ENCODE data around the gene RUNX1. TPM values are rescaled to one million over a fixed set of nuclear protein-coding genes. Genes with fewer than 3 reads are reported as not detected.
A peak's percentile ranks its signal among the peaks of the same experiment; 100 is the strongest.

RUNX1 gene
- total RNA-seq, 1 experiment from 2014 or later, result 95.4 TPM

DNA sequence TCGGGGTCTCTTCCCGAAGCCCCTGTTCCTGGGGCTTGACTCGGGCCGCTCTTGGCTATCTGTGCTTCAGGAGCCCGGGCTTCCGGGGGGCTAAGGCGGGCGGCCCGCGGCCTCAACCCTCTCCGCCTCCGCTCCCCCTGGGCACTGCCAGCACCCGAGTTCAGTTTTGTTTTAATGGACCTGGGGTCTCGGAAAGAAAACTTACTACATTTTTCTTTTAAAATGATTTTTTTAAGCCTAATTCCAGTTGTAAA lies 158.7 kb downstream of the RUNX1 start:
- intact Hi-C loops (cut with micrococcal nuclease; ENCODE audit: unreplicated experiment), result loop anchor here (2.0 to 10.0 kb wide), 5 partner anchors 247 to 617 kb away; no protein-coding TSS in a partner anchor
- no TSS peak for BruUV-seq (replicated peaks)
- H3K27ac Mint-ChIP-seq (ENCODE audit: unreplicated experiment), result peak overlapping the region; percentile 66
- H3K4me3 Mint-ChIP-seq (ENCODE audit: low read depth, unreplicated experiment), result peak overlapping the region; percentile 65
- no peaks in the 10 kb centered on the region for H3K4me1 Mint-ChIP-seq (ENCODE audit: low read depth, unreplicated experiment)
- peaks cover 58% of the 10 kb centered on the region for H3K36me3 Mint-ChIP-seq (ENCODE audit: insufficient read depth, unreplicated experiment)
- TF ChIP-seq, protein P1, sequence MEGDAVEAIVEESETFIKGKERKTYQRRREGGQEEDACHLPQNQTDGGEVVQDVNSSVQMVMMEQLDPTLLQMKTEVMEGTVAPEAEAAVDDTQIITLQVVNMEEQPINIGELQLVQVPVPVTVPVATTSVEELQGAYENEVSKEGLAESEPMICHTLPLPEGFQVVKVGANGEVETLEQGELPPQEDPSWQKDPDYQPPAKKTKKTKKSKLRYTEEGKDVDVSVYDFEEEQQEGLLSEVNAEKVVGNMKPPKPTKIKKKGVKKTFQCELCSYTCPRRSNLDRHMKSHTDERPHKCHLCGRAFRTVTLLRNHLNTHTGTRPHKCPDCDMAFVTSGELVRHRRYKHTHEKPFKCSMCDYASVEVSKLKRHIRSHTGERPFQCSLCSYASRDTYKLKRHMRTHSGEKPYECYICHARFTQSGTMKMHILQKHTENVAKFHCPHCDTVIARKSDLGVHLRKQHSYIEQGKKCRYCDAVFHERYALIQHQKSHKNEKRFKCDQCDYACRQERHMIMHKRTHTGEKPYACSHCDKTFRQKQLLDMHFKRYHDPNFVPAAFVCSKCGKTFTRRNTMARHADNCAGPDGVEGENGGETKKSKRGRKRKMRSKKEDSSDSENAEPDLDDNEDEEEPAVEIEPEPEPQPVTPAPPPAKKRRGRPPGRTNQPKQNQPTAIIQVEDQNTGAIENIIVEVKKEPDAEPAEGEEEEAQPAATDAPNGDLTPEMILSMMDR (IDR thresholded peaks at IDR 0.05; ENCODE audit: unreplicated experiment), result no peak
- no peaks in the 10 kb centered on the region for H3K27me3 Mint-ChIP-seq (ENCODE audit: unreplicated experiment)
- no peaks in the 10 kb centered on the region for H3K9me3 Mint-ChIP-seq (ENCODE audit: low read depth, unreplicated experiment)
- DNase-seq, result no peak
- CTCF ChIA-PET, result interaction anchor here (0.7 to 2.1 kb wide), 4 partner anchors 99 to 950 kb away, joined by 3 to 11 read pairs (median 4); no protein-coding TSS in a partner anchor

GRCh38 chr21:34889676-34890469 lies 159.2 kb downstream of the RUNX1 start:
- intact Hi-C loops (cut with micrococcal nuclease; ENCODE audit: unreplicated experiment), result loop anchor here (2.0 to 10.0 kb wide), 5 partner anchors 247 to 617 kb away; no protein-coding TSS in a partner anchor

GRCh38 chr21:34889320-34889675 lies 159.8 kb downstream of the RUNX1 start:
- Mint-ChIP-seq H3K27me3 (ENCODE audit: unreplicated experiment) (no peaks in the 10 kb centered on the region), H3K36me3 (ENCODE audit: insufficient read depth, unreplicated experiment) (peaks cover 69% of the 10 kb centered on the region), H3K9me3 (ENCODE audit: low read depth, unreplicated experiment) (no peaks in the 10 kb centered on the region), H3K27ac (ENCODE audit: unreplicated experiment) (peak overlapping the region; percentile 85), H3K4me3 (ENCODE audit: low read depth, unreplicated experiment) (peak overlapping the region; percentile 65), H3K4me1 (ENCODE audit: low read depth, unreplicated experiment) (no peaks in the 10 kb centered on the region)
- intact Hi-C loops (cut with micrococcal nuclease; ENCODE audit: unreplicated experiment), result no loop called here
- DNase-seq, result peak; percentile 26
- TF ChIP-seq, protein P1 (IDR thresholded peaks at IDR 0.05; ENCODE audit: unreplicated experiment), result no peak
- CTCF ChIA-PET, result interaction anchor here (0.6 to 2.1 kb wide), 7 partner anchors 100 to 1094 kb away, joined by 3 to 11 read pairs (median 5); no protein-coding TSS in a partner anchor
- BruUV-seq (replicated peaks), result no TSS peak

More at GRCh38 chr21:34889676-34890469, 159.2 kb downstream of the RUNX1 start:
- Mint-ChIP-seq H3K27ac (ENCODE audit: unreplicated experiment) (peak overlapping the region; percentile 85), H3K9me3 (ENCODE audit: low read depth, unreplicated experiment) (no peaks in the 10 kb centered on the region), H3K4me3 (ENCODE audit: low read depth, unreplicated experiment) (peak overlapping the region; percentile 65), H3K36me3 (ENCODE audit: insufficient read depth, unreplicated experiment) (peaks cover 64% of the 10 kb centered on the region), H3K27me3 (ENCODE audit: unreplicated experiment) (no peaks in the 10 kb centered on the region), H3K4me1 (ENCODE audit: low read depth, unreplicated experiment) (no peaks in the 10 kb centered on the region)
- peak; percentile 84 for DNase-seq
- CTCF ChIA-PET, result interaction anchor here (0.6 to 2.1 kb wide), 8 partner anchors 99 to 1093 kb away, joined by 3 to 11 read pairs (median 4); no protein-coding TSS in a partner anchor
- BruUV-seq (replicated peaks), result no TSS peak
- TF ChIP-seq, protein P1 (IDR thresholded peaks at IDR 0.05; ENCODE audit: unreplicated experiment), result peak; percentile 63

GRCh38 chr21:34888569-34889319 lies 160.4 kb downstream of the RUNX1 start:
- no peaks in the 10 kb centered on the region for H3K4me1 Mint-ChIP-seq (ENCODE audit: low read depth, unreplicated experiment)
- H3K36me3 Mint-ChIP-seq (ENCODE audit: insufficient read depth, unreplicated experiment), result peaks cover 75% of the 10 kb centered on the region
- H3K4me3 Mint-ChIP-seq (ENCODE audit: low read depth, unreplicated experiment), result peak overlapping the region; percentile 65
- no TSS peak for BruUV-seq (replicated peaks)
- H3K27ac Mint-ChIP-seq (ENCODE audit: unreplicated experiment), result peak overlapping the region; percentile 97
- no peaks in the 10 kb centered on the region for H3K9me3 Mint-ChIP-seq (ENCODE audit: low read depth, unreplicated experiment)
- peak; percentile 91 for DNase-seq
- TF ChIP-seq, protein P1 (IDR thresholded peaks at IDR 0.05; ENCODE audit: unreplicated experiment), result no peak
- intact Hi-C loops (cut with micrococcal nuclease; ENCODE audit: unreplicated experiment), result no loop called here
- CTCF ChIA-PET, result interaction anchor here (0.8 to 2.3 kb wide), 7 partner anchors 88 to 620 kb away, joined by 3 to 8 read pairs (median 5); no protein-coding TSS in a partner anchor
- no peaks in the 10 kb centered on the region for H3K27me3 Mint-ChIP-seq (ENCODE audit: unreplicated experiment)
